ENCODE measurements around the gene PITRM1.
"Not testable (repeated sequence)": the region's sequence is repeated elsewhere in the genome, so short reads cannot be mapped to it uniquely, and the experiment has no call there.

PITRM1 gene

DNA sequence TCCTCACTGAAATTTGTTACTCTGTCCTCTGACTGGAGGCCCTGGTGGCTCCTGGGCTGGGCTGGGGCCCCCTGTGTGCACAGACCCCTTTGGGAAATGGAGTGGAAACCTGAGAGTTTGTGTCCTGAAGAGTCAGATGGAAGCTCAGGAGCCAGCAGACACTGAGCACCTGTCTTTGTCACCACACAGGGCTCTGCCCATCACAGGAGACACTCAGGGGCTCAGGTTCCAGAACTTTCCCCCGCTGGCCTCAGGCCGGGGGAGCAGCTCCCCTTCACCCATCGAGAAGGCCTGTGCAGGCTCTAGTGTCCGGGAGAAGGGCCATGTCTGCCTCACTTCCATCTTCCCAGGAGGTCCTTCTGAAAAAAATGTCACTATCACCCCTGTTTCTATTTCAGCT, 22.3 kb upstream of the PITRM1 start:
- TF ChIP-seq, protein P1, sequence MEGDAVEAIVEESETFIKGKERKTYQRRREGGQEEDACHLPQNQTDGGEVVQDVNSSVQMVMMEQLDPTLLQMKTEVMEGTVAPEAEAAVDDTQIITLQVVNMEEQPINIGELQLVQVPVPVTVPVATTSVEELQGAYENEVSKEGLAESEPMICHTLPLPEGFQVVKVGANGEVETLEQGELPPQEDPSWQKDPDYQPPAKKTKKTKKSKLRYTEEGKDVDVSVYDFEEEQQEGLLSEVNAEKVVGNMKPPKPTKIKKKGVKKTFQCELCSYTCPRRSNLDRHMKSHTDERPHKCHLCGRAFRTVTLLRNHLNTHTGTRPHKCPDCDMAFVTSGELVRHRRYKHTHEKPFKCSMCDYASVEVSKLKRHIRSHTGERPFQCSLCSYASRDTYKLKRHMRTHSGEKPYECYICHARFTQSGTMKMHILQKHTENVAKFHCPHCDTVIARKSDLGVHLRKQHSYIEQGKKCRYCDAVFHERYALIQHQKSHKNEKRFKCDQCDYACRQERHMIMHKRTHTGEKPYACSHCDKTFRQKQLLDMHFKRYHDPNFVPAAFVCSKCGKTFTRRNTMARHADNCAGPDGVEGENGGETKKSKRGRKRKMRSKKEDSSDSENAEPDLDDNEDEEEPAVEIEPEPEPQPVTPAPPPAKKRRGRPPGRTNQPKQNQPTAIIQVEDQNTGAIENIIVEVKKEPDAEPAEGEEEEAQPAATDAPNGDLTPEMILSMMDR (IDR thresholded peaks at IDR 0.05; ENCODE audit: extremely low read depth, insufficient read depth, missing control alignments), result no peak
- in situ Hi-C loops (cut with MboI; ENCODE audit: low pct_unique_long_range_greater_than_20kb, low sequenced_read_pairs, unreplicated experiment), result no loop called here
- no peak for DNase-seq (ENCODE audit: low spot score)

DNA sequence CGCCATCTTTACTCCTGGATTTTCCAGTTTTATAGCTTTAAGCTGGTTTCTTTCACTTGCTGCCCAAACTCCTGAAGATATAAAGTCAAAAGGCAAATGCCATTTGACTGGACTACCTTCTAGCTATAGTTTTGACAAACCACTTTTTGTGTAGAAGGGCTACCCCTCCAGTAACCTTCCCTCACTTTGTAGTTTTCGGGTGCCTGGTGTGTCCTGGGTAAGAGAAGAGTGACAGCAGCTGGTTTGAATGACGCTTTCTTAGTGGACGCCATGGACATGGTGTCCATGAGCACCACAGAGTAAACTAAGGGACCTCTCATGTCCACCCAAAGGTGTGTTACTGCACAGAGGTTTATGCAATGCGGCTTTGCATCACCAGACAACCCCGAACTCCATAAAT, 21.2 kb upstream of the PITRM1 start:
- DNase-seq (ENCODE audit: low spot score), result no peak
- TF ChIP-seq, protein P1 (IDR thresholded peaks at IDR 0.05; ENCODE audit: extremely low read depth, insufficient read depth, missing control alignments), result no peak
- in situ Hi-C loops (cut with MboI; ENCODE audit: low pct_unique_long_range_greater_than_20kb, low sequenced_read_pairs, unreplicated experiment), result no loop called here

- peak; percentile 70 for DNase-seq (ENCODE audit: low spot score)
- in situ Hi-C loops (cut with MboI; ENCODE audit: low pct_unique_long_range_greater_than_20kb, low sequenced_read_pairs, unreplicated experiment), result no loop called here
- TF ChIP-seq, protein P1 (IDR thresholded peaks at IDR 0.05; ENCODE audit: extremely low read depth, insufficient read depth, missing control alignments), result peak; percentile 83
These were observed 20.5 kb upstream of the PITRM1 start for GRCh38 chr10:3192856-3193635.

- in situ Hi-C loops (cut with MboI; ENCODE audit: low pct_unique_long_range_greater_than_20kb, low sequenced_read_pairs, unreplicated experiment), result no loop called here
- TF ChIP-seq, protein P1 (IDR thresholded peaks at IDR 0.05; ENCODE audit: extremely low read depth, insufficient read depth, missing control alignments), result no peak
- DNase-seq (ENCODE audit: low spot score), result no peak
These were observed 18.2 kb upstream of the PITRM1 start for GRCh38 chr10:3190817-3191216.

GRCh38 chr10:3187229-3187628, 14.6 kb upstream of the PITRM1 start:
- in situ Hi-C loops (cut with MboI; ENCODE audit: low pct_unique_long_range_greater_than_20kb, low sequenced_read_pairs, unreplicated experiment); DNase-seq (ENCODE audit: low spot score): not testable (repeated sequence)

GRCh38 chr10:3186368-3186767, 13.8 kb upstream of the PITRM1 start:
- in situ Hi-C loops (cut with MboI; ENCODE audit: low pct_unique_long_range_greater_than_20kb, low sequenced_read_pairs, unreplicated experiment), result no loop called here
- DNase-seq (ENCODE audit: low spot score), result no peak
- TF ChIP-seq, protein P1 (IDR thresholded peaks at IDR 0.05; ENCODE audit: extremely low read depth, insufficient read depth, missing control alignments), result no peak

- TF ChIP-seq, protein P1 (IDR thresholded peaks at IDR 0.05; ENCODE audit: extremely low read depth, insufficient read depth, missing control alignments), result no peak
- in situ Hi-C loops (cut with MboI; ENCODE audit: low pct_unique_long_range_greater_than_20kb, low sequenced_read_pairs, unreplicated experiment), result no loop called here
- DNase-seq (ENCODE audit: low spot score), result no peak
These were observed 12.8 kb upstream of the PITRM1 start for GRCh38 chr10:3185386-3185785.

Data from GM13977 (cell line).